Measurements from ENCODE around the gene FOXE3.

Gene FOXE3

DNA sequence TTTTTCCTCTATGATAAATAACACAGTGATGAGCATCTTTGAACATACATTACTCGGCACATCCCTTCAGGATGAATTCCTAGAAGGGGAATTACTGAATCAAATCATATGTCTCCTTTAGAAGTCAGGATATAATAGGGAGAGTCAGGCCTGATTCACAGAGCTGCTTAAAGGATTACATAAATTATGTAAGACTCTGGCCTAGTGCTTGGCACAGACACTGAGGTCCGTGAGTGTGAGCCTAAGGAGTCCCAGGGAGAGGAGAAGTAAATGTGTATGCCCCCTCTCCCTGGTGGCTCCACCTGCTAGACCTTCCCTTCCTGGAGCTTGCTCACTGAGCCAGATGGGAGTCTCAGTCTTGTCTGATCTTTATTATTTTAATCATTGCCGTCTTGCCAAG lies 8.6 kb upstream of the FOXE3 start:
- no peak for DNase-seq (ENCODE audit: low spot score)
- in situ Hi-C loops (cut with MboI; ENCODE audit: low sequenced_read_pairs, unreplicated experiment) = no loop called here
- TF ChIP-seq, protein P1, sequence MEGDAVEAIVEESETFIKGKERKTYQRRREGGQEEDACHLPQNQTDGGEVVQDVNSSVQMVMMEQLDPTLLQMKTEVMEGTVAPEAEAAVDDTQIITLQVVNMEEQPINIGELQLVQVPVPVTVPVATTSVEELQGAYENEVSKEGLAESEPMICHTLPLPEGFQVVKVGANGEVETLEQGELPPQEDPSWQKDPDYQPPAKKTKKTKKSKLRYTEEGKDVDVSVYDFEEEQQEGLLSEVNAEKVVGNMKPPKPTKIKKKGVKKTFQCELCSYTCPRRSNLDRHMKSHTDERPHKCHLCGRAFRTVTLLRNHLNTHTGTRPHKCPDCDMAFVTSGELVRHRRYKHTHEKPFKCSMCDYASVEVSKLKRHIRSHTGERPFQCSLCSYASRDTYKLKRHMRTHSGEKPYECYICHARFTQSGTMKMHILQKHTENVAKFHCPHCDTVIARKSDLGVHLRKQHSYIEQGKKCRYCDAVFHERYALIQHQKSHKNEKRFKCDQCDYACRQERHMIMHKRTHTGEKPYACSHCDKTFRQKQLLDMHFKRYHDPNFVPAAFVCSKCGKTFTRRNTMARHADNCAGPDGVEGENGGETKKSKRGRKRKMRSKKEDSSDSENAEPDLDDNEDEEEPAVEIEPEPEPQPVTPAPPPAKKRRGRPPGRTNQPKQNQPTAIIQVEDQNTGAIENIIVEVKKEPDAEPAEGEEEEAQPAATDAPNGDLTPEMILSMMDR (IDR thresholded peaks at IDR 0.05; ENCODE audit: borderline replicate concordance, control extremely low read depth, extremely low read depth, insufficient read depth, missing control alignments) = no peak

DNA sequence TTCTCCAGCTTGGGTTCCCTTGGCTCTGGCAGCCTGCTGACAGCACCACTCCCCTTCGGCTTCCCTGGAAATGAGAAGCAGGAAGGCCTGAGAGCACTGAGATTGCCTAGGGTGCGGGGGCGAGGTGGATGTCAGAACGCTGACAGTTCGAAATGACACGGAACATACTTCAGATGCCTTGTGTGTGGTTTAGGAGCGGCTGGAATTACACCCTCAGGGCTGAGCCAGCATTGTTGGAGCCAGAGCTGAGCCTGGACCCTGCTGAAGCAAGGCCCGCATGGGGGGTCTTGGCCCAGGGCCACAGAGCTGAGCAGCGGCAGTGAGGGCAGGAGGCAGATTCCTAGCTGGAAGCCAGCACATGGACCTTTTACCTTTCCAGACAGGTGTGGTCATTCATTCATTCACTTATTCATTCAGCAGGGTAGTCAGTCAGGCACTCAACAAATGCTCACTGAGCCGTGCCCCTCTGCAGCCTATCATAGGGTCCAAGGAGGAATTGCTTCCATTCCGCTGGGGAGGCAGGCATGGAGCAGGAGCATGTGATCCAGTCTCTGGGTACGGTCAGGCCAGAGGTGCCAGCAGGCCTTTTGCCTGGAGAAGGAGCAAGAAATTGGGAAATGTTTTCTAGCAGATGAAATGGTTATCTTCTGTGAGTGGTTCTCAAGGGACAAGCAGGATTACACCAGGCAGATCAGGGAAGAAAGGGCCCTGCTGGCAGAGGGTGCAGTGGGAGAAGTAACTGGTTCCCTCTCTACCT lies 6.6 kb upstream of the FOXE3 start:
- TF ChIP-seq, protein P1 (IDR thresholded peaks at IDR 0.05; ENCODE audit: borderline replicate concordance, control extremely low read depth, extremely low read depth, insufficient read depth, missing control alignments) = no peak
- in situ Hi-C loops (cut with MboI; ENCODE audit: low sequenced_read_pairs, unreplicated experiment) = no loop called here
- DNase-seq (ENCODE audit: low spot score) = no peak

DNA sequence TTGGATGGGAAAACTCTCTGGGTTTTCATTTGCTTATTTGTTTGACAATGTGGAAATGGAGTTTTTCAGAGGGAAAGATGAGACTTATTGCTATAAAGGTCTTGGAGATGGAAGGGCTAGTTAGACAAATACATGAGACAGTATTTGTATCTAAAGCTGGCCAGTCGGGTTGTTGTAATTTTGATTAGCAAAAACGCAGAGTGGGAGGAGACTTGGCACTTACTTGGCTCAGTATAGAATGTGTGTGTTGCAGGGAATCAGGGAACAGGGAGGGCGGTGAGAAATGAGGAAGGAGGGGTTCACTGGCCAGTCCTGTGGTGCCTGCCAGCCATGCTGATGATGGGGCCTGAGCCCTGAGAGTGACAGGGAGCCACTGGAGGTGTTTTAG lies 6.0 kb upstream of the FOXE3 start:
- no peak for DNase-seq (ENCODE audit: low spot score)
- TF ChIP-seq, protein P1 (IDR thresholded peaks at IDR 0.05; ENCODE audit: borderline replicate concordance, control extremely low read depth, extremely low read depth, insufficient read depth, missing control alignments) = no peak
- in situ Hi-C loops (cut with MboI; ENCODE audit: low sequenced_read_pairs, unreplicated experiment) = no loop called here

GRCh38 chr1:47411436-47411835 lies 4.6 kb upstream of the FOXE3 start:
- in situ Hi-C loops (cut with MboI; ENCODE audit: low sequenced_read_pairs, unreplicated experiment) = no loop called here
- TF ChIP-seq, protein P1 (IDR thresholded peaks at IDR 0.05; ENCODE audit: borderline replicate concordance, control extremely low read depth, extremely low read depth, insufficient read depth, missing control alignments) = no peak
- no peak for DNase-seq (ENCODE audit: low spot score)

- in situ Hi-C loops (cut with MboI; ENCODE audit: low sequenced_read_pairs, unreplicated experiment) = no loop called here
These were observed 3.6 kb upstream of the FOXE3 start for GRCh38 chr1:47412437-47412836.

GRCh38 chr1:47416319-47417169 lies 459 bp downstream of the FOXE3 start:
- in situ Hi-C loops (cut with MboI; ENCODE audit: low sequenced_read_pairs, unreplicated experiment) = no loop called here
- no peak for DNase-seq (ENCODE audit: low spot score)

More at GRCh38 chr1:47412437-47412836, 3.6 kb upstream of the FOXE3 start:
- no peak for DNase-seq (ENCODE audit: low spot score)
- TF ChIP-seq, protein P1 (IDR thresholded peaks at IDR 0.05; ENCODE audit: borderline replicate concordance, control extremely low read depth, extremely low read depth, insufficient read depth, missing control alignments) = no peak

More at GRCh38 chr1:47416319-47417169, 459 bp downstream of the FOXE3 start:
- TF ChIP-seq, protein P1 (IDR thresholded peaks at IDR 0.05; ENCODE audit: borderline replicate concordance, control extremely low read depth, extremely low read depth, insufficient read depth, missing control alignments) = no peak

Data from GM13976 (cell line).